T47D (cell line): ENCODE data around the gene SSTR3.
A peak's percentile ranks its signal among the peaks of the same experiment; 100 is the strongest.
"Not testable (repeated sequence)": the region's sequence is repeated elsewhere in the genome, so short reads cannot be mapped to it uniquely, and the experiment has no call there.

ENCODE experiments used
- DNase-seq, 2 experiments: peaks; one replicate each; pipeline versions ENCODE4 v3.0.0 to v3.0.0-alpha.2; 2011 to 2012; ENCODE audit warnings: low read depth in 1 of 2, low spot score in 1 of 2
- JUND ChIP-seq: IDR thresholded peaks from 2 replicates; pipeline ENCODE4 v1.6.1; 2012; ENCODE audit warnings: low read depth
- in situ Hi-C: cut with HindIII; loops from 2 replicates; pipeline ENCODE4 v1.10.0; 2016; ENCODE audit warnings: low sequenced_read_pairs, low pct_unique_long_range_greater_than_20kb

The SSTR3 gene

DNA sequence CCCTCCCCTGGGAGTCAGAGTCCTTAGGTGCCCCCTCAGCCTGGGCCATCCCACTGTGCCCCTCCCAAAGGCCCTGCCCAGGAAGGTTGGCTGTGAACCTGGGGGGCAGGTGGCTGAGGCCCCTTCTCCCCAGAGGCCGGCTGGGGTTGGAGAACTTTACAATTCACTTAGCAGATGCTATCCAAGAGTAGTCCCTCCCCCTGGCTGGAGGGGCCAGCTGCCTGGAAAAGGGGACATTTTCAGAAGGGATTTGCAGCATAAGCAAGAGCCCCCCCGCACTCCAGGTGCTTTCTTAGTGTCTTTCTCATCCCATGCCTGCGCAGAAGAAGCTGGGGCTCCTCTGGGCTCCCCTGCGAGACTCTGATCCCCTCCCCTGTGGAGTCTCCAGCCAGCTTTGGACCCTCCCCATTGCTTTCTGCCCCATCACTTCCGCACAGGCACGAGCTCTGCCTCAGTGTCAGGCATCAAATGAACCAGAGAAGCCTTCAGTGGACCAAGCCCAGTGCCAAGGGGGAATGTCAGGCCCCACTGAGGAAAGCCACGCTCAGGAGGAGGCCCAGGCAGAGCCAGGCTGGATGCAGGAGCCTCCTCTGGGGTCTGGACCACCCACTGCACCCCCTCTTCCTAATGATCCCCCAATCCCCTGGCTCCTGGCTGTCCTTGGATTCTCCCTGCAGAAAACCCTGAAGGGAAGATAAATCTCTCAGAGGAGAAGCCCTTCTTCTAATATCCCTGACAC is 3.7 kb downstream of the SSTR3 start:
- in situ Hi-C loops = no loop called here
- TF ChIP-seq JUND = no peak
- DNase-seq = no peak

- no peak for TF ChIP-seq JUND
- no peak for DNase-seq
- in situ Hi-C loops = no loop called here
These were observed 4.3 kb downstream of the SSTR3 start for GRCh38 chr22:37207981-37208380.

DNA sequence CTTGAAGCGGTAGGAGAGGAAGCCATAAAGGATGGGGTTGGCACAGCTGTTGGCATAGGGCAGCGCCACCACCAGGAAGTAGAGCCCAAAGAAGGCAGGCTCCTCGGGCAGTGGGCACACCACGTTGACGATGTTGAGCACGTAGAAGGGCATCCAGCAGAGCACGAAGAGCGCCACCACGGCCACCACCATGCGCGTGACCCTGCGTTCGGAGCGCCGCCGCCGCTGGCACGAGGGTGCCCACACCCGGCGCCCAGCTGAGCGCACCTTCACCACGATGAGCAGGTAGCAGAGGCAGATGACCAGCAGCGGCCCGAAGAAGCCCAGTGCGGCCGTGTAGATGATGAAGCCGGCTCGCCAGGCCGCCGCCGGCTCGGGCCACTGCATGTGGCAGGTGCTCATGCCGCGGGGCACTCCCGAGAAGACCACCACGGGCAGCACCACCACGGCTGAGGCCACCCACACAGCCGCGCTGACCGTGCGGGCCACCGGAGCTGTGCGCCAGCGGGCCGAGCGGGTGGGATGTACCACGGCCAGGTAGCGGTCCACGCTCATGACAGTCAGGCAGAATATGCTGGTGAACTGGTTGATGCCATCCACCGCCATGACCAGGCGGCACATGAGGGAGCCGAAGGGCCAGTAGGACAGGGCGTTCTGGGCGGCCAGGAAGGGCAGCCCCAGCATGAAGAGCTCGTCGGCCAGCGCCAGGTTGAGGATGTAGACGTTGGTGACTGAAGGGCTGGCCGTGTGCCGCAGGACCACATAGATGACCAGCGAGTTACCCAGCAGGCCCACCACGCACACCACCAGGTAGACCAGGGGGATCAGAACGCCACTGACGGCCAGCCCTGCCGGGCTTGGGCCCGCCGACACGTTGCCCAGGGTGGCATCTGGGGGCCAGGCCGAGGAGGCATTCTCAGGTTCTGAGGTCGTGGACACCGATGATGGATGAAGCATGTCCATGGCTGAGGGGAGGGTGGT is 5.1 kb downstream of the SSTR3 start:
- DNase-seq = no peak
- in situ Hi-C loops = no loop called here
- TF ChIP-seq JUND = no peak

GRCh38 chr22:37206118-37206840 is 6.0 kb downstream of the SSTR3 start:
- in situ Hi-C loops = no loop called here
- TF ChIP-seq JUND = no peak

GRCh38 chr22:37205046-37205445 is 7.2 kb downstream of the SSTR3 start:
- no peak for TF ChIP-seq JUND
- in situ Hi-C loops = no loop called here
- no peak for DNase-seq

More at GRCh38 chr22:37206118-37206840, 6.0 kb downstream of the SSTR3 start:
- no peak for DNase-seq

DNA sequence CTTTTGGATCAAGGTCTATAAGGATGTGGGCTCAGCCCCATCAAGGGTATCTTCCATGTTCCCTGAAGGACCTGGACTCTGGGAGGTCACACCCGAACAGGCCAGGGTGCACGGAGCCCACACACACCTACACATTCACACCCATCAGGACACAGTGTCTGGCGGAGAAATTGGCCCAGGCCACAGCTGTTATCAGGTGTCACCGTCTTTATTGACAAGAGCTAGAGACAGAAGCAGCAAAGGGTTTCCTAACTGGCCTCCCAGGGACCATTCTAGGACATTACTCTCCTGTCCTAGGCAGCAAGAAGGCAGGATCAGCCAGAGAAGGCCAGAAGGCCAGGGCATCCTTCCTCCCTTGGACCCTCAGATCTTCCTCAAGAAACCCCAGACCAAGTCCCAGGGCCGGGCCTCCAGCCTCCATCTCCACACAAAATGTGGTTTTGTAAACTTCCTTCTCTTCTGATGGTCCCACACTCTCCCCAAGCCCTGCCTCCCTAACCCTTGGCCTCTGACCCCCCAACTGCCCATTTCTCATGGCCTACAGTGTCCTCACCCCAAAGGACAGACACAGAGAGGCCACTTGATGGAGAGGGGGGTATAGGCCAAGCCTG is 8.1 kb downstream of the SSTR3 start:
- TF ChIP-seq JUND = no peak
- DNase-seq = no peak
- in situ Hi-C loops = no loop called here

DNA sequence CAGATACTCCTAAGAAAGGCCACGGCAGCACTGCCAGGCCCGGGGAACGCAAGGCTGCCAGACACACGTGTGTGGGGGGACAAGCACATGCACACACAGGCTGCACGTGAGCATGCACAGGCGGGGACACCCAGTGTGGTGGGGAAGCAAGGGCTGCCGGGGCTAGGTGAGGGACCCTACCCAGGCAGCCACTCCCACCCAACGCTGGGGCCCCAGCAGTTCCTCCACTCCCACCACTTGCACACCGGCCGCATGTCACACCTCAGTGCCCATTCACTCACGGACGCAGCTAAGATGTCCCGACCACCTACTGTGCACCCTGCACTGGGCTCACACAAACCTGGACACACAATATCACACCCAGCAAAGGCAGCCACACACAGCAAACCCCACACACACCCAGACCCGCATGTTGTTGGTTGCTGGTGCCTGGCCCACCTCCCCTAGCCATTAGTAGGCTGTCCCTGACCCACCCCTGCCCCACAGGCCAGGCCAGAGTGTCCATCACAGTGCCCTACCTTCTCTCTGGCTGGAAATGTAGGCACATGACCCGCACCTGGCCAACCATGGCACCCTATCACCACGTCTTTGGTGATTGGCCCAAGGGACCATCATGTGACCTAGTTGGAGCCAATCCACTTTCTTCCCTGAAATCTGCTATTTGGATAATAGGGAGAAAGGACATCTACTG is 8.8 kb downstream of the SSTR3 start:
- no peak for DNase-seq
- in situ Hi-C loops = no loop called here
- TF ChIP-seq JUND = no peak

GRCh38 chr22:37202716-37203115 is 9.6 kb downstream of the SSTR3 start:
- no peak for TF ChIP-seq JUND
- in situ Hi-C loops = no loop called here
- DNase-seq = no peak

DNA sequence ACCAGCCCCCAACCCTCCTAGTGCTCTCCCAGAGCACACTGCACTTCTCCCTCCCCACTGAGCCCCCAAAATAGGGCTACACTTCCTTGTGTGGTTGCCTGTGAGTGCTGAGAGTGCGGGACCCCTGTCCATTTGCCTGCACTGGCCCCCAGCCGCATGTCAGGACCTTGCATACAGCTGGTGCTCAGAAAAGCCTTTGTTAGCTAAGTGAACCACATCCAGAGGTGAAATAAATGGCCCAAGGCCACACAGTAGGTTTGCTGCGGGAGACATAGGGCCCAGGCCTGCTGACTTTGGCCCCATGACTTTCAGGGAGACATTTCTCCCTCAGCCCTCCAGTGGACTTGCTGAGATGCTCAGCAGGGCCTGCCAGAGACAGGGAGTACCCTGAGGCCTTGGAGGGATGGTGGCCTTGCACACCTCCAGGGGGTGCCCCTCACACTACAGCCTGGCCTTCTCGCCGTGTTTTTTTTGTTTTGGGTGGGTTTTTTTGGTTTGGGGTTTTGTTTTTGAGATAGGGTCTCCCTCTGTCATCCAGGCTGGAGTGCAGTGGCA is 10.2 kb downstream of the SSTR3 start:
- TF ChIP-seq JUND = no peak
- in situ Hi-C loops = no loop called here
- no peak for DNase-seq

DNA sequence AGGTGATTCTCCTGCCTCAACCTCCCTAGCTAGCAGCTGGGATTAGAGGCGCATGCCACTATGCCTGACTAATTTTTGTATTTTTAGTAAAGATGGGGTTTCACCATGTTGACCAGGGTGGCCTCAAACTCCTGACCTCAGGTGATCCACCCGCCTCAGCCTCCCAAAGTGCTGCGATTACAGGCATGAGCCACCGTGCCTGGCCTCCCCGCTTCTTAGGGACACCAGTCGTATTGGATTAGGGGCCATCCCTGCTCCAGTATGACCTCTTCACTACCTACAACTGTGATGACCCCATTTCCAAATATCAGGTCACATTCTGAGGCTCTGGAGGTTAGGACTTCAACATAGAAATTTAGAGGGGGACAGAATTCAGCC is 10.8 kb downstream of the SSTR3 start:
- in situ Hi-C loops, DNase-seq: not testable (repeated sequence)

DNA sequence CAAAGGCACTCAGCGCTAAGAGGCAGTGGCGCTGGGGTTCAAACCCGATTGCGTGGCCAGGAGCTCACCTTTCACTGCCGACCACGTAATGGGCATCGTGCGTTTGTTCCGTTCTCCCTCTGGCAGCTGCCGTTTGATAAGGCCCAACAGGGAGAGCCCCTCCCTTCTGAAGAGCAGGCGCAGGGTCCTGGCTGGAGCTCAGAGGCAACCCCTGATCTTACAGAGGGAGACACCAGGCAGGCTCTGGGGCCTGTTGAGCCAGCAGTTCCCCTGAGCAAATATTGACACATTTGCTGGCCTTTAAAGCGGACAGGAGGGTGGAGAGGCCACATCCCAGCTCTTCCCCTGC is 12.5 kb downstream of the SSTR3 start:
- DNase-seq = peak; percentile 49 to 57
- TF ChIP-seq JUND = no peak
- in situ Hi-C loops = no loop called here
